OCI-LY3 (cell line): ENCODE data around the gene DENND2A.

Source experiments
- EZH2phosphoT487 ChIP-seq: fragments of 200-600 bp; shearing (Covaris generic); IDR thresholded peaks from 2 replicates; pipeline ENCODE4 v1.6.1; 2018; ENCODE audit warnings: antibody characterized with exemption, mixed run types, low read depth
- TF ChIP-seq, protein P1 (sequence below): fragments of 200-600, 300-600 bp; sonication (generic); IDR thresholded peaks from 2 replicates; pipeline ENCODE4 v1.5.1; 2014; ENCODE audit warnings: antibody characterized with exemption, low read length, low read depth

DNA sequence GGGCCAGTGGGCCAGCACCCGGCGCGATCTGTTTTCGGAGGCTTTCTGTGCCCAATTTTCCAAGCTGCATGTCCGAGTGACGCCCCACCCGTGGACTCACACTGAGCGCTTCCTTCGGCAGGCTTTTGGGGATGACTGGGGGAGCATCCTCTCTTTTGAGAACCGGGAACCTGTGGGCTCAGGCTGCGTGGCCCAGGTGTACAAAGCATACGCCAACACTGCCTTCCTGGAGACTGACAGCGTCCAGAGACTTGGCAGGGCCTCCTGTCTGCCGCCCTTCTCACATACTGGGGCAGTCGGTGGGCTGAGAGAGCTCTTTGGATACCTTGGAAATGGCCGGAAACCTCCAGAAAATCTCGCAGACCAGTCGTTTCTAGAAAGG, 33.2 kb upstream of the DENND2A start:
- TF ChIP-seq, protein P1, sequence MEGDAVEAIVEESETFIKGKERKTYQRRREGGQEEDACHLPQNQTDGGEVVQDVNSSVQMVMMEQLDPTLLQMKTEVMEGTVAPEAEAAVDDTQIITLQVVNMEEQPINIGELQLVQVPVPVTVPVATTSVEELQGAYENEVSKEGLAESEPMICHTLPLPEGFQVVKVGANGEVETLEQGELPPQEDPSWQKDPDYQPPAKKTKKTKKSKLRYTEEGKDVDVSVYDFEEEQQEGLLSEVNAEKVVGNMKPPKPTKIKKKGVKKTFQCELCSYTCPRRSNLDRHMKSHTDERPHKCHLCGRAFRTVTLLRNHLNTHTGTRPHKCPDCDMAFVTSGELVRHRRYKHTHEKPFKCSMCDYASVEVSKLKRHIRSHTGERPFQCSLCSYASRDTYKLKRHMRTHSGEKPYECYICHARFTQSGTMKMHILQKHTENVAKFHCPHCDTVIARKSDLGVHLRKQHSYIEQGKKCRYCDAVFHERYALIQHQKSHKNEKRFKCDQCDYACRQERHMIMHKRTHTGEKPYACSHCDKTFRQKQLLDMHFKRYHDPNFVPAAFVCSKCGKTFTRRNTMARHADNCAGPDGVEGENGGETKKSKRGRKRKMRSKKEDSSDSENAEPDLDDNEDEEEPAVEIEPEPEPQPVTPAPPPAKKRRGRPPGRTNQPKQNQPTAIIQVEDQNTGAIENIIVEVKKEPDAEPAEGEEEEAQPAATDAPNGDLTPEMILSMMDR, result no peak
- no peak for TF ChIP-seq EZH2phosphoT487
